WTC11 (cell line): ENCODE results near the gene PELI3.

ENCODE experiments used
- E2F4 ChIP-seq: sonication (generic); formaldehyde crosslinking; IDR thresholded peaks from 2 replicates; pipeline ENCODE4 v1.8.1; 2022; ENCODE audit warnings: low read depth, mild to moderate bottlenecking, moderate library complexity, missing genetic modification reagents, borderline replicate concordance
- FOXJ3 ChIP-seq: sonication (generic); formaldehyde crosslinking; IDR thresholded peaks from 2 replicates; pipeline ENCODE4 v1.9.0; 2021; ENCODE audit warnings: missing genetic modification reagents, mild to moderate bottlenecking, borderline replicate concordance
- STAT6 ChIP-seq: sonication (generic); formaldehyde crosslinking; conservative IDR thresholded peaks from 2 replicates; pipeline ENCODE4 v1.8.1; 2023; ENCODE audit warnings: mild to moderate bottlenecking, low read depth, missing genetic modification reagents, moderate library complexity

DNA sequence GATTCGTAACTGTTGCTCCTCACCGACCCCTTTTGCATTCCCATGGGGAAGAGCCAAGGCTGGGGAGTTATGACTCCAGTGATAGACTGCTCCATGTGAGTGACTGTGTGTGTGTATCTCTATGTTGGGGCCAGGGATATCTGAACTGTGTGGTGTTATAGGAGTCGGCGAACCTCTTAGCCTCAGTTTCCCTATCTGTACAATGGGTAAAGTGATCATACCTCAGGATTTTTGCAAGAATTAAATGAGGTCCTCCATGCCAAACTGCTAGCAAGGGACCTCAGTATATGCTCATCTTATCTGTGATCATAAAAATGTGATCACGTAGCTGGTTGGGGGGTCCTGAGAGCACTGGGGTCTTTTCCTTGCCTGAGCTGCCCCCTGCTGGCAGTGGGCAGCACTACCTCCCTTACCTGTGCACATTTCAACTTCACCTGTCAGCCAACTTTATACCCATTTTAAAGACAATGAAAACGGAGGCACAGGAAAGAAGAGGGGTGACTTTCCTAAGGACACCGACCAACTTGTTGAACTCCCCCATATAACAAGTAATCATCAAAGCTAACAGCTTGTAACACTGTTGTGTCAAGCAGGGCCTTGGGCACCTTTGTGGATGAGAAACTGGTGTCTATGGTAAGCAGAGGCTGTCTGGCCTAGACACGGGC, 12.2 kb downstream of the PELI3 start:
- TF ChIP-seq E2F4 (CRISPR knock-in tag) (no peak), STAT6 (CRISPR knock-in tag) (no peak), FOXJ3 (CRISPR knock-in tag) (no peak)
